DND-41 (cell line): ENCODE data around the gene KLF1.
A peak's percentile ranks its signal among the peaks of the same experiment; 100 is the strongest.

Source experiments
- ATAC-seq: fragments of 200-7000 bp; cut with Tn5 transposase; 3 replicates; pipeline ENCODE4 v1.9.1; 2021; ENCODE audit warnings: low read depth; ENCODE audit not compliant: insufficient read depth
- DNase-seq: peaks from one replicate; pipeline ENCODE4 v3.0.0-alpha.2; 2020
- H2AFZ ChIP-seq: 2 replicates; pipeline ENCODE4 v1.6.0; 2012; ENCODE audit warnings: low read depth, low read length
- H3K27ac ChIP-seq: 2 replicates; pipeline ENCODE4 v1.5.1; 2012; ENCODE audit warnings: low read length, inconsistent platforms
- H3K27me3 ChIP-seq: fragments of 200-600 bp; sonication (generic); 2 replicates; pipeline ENCODE4 v1.6.0; 2012; ENCODE audit warnings: low read length, mild to moderate bottlenecking, inconsistent platforms; ENCODE audit not compliant: insufficient read depth, poor library complexity
- H3K36me3 ChIP-seq: 2 replicates; pipeline ENCODE4 v1.5.1; 2012; ENCODE audit warnings: low read length, inconsistent platforms; ENCODE audit not compliant: insufficient read depth
- H3K4me1 ChIP-seq: 2 replicates; pipeline ENCODE4 v1.5.1; 2012; ENCODE audit warnings: mild to moderate bottlenecking, low read length; ENCODE audit not compliant: insufficient read depth
- H3K4me2 ChIP-seq: 2 replicates; pipeline ENCODE4 v1.6.0; 2012; ENCODE audit warnings: mild to moderate bottlenecking, moderate library complexity, low read length, inconsistent platforms; ENCODE audit not compliant: insufficient read depth
- H3K4me3 ChIP-seq, 2 experiments: fragments of 200-600 bp in 1 of 2; shearing (Covaris generic) in 1 of 2; 2 replicates each; pipeline ENCODE4 v1.5.1; 2012 to 2016; ENCODE audit warnings: inconsistent platforms in 2 of 2, low read length in 2 of 2, mild to moderate bottlenecking in 2 of 2, low read depth in 1 of 2, moderate library complexity in 1 of 2
- H3K79me2 ChIP-seq: 2 replicates; pipeline ENCODE4 v1.6.0; 2012; ENCODE audit warnings: low read length, inconsistent platforms; ENCODE audit not compliant: insufficient read depth
- H3K9ac ChIP-seq: 2 replicates; pipeline ENCODE4 v1.6.0; 2012; ENCODE audit warnings: low read depth, mild to moderate bottlenecking, inconsistent platforms, low read length, moderate library complexity
- H3K9me3 ChIP-seq: 2 replicates; pipeline ENCODE4 v1.5.1; 2012; ENCODE audit warnings: low read length, moderate library complexity, mild to moderate bottlenecking, inconsistent platforms; ENCODE audit not compliant: insufficient read depth, severe bottlenecking
- H4K20me1 ChIP-seq: 2 replicates; pipeline ENCODE4 v1.6.0; 2012; ENCODE audit warnings: low read length; ENCODE audit not compliant: insufficient read depth
- CTCF ChIP-seq: IDR thresholded peaks from 2 replicates; pipeline ENCODE4 v1.5.1; 2012; ENCODE audit warnings: borderline replicate concordance, low read length, moderate library complexity, mild to moderate bottlenecking; ENCODE audit not compliant: poor library complexity, severe bottlenecking; ENCODE audit errors: extremely low read depth
- EZH2 ChIP-seq: IDR thresholded peaks from 3 replicates; pipeline ENCODE4 v1.6.1; 2012; ENCODE audit warnings: borderline replicate concordance, low read depth, mild to moderate bottlenecking, moderate library complexity, low read length, inconsistent platforms; ENCODE audit not compliant: severe bottlenecking

KLF1 gene

GRCh38 chr19:12868540-12869112 is 18.4 kb downstream of the KLF1 start:
- Histone ChIP-seq H3K27ac (peak overlapping the region; percentile 27; the same call in 1 of the 2 replicates), H3K79me2 (no peaks in the 10 kb centered on the region), H3K36me3 (peaks cover 13% of the 10 kb centered on the region), H2AFZ (no peak overlapping the region), H4K20me1 (no peaks in the 10 kb centered on the region), H3K4me2 (peak overlapping the region; percentile 71), H3K9ac (no peak overlapping the region), H3K4me3 (peak overlapping the region in 1 of 2 experiments; percentile 56; a peak in 1 of 4 replicates), H3K4me1 (peaks cover 14% of the 10 kb centered on the region), H3K9me3 (no peaks in the 10 kb centered on the region), H3K27me3 (no peaks in the 10 kb centered on the region)
- DNase-seq = peak; percentile 45
- TF ChIP-seq EZH2 (no peak), CTCF (no peak)
- no peak for ATAC-seq

GRCh38 chr19:12867120-12868099 is 19.6 kb downstream of the KLF1 start:
- Histone ChIP-seq H4K20me1 (no peaks in the 10 kb centered on the region), H3K4me3 (peak overlapping the region; percentile 17 to 56; a peak in 3 of 4 replicates), H3K4me2 (peak overlapping the region; percentile 71), H3K27ac (peak overlapping the region; percentile 44; the same call in 1 of the 2 replicates), H3K4me1 (peaks cover 14% of the 10 kb centered on the region), H3K27me3 (no peaks in the 10 kb centered on the region), H3K79me2 (no peaks in the 10 kb centered on the region), H3K36me3 (peaks cover 5% of the 10 kb centered on the region), H3K9ac (peak overlapping the region; percentile 59), H3K9me3 (no peaks in the 10 kb centered on the region), H2AFZ (peak overlapping the region; percentile 75)
- peak; percentile 82 for ATAC-seq
- peak; percentile 78 for DNase-seq
- TF ChIP-seq CTCF (peak; percentile 27), EZH2 (no peak)

- H4K20me1 ChIP-seq = no peaks in the 10 kb centered on the region
- no peaks in the 10 kb centered on the region for H3K79me2 ChIP-seq
- peaks cover 14% of the 10 kb centered on the region for H3K4me1 ChIP-seq
- no peak for ATAC-seq
- no peak for DNase-seq
- H3K9me3 ChIP-seq = no peaks in the 10 kb centered on the region
- no peak for TF ChIP-seq CTCF
- no peak for TF ChIP-seq EZH2
- H3K27ac ChIP-seq = no peak overlapping the region
- H3K4me2 ChIP-seq = peak overlapping the region; percentile 71
- no peak overlapping the region for H2AFZ ChIP-seq
- H3K27me3 ChIP-seq = no peaks in the 10 kb centered on the region
- H3K4me3 ChIP-seq = no peak overlapping the region
- H3K36me3 ChIP-seq = peaks cover 5% of the 10 kb centered on the region
- no peak overlapping the region for H3K9ac ChIP-seq
Measured at GRCh38 chr19:12866416-12867119, 20.4 kb downstream of the KLF1 start.
